HL-60 (cell line): ENCODE results near the gene IGFBP7.

Experiments
- DNase-seq, 2 experiments: peaks; one replicate each; pipeline ENCODE4 v3.0.0-alpha.2; 2010 to 2020; ENCODE audit warnings: low read depth in 1 of 2, low spot score in 1 of 2
- H3K27ac ChIP-seq: fragments of 250-450 bp; sonication (Bioruptor Pico); replicated peaks from 2 replicates; pipeline ENCODE4 v1.5.1; 2020; ENCODE audit warnings: mild to moderate bottlenecking, moderate library complexity
- H3K27me3 ChIP-seq: fragments of 250-450 bp; sonication (Bioruptor Pico); 2 replicates; pipeline ENCODE4 v1.5.1; 2021; ENCODE audit warnings: mild to moderate bottlenecking, moderate library complexity; ENCODE audit not compliant: insufficient read depth, poor library complexity, severe bottlenecking
- H3K4me3 ChIP-seq: replicated peaks from 2 replicates; pipeline ENCODE4 v1.5.1; 2011; ENCODE audit warnings: mild to moderate bottlenecking, control low read depth, low read length; ENCODE audit not compliant: insufficient read depth
- GABPA ChIP-seq: IDR thresholded peaks from 2 replicates; pipeline ENCODE4 v1.6.1; 2012; ENCODE audit warnings: low read depth
- POLR2AphosphoS5 ChIP-seq: IDR thresholded peaks from 2 replicates; pipeline ENCODE4 v1.6.1; 2012; ENCODE audit warnings: low read depth
- SPI1 ChIP-seq: IDR thresholded peaks from 2 replicates; pipeline ENCODE4 v1.6.1; 2012; ENCODE audit warnings: low read depth, mild to moderate bottlenecking, borderline replicate concordance
- TF ChIP-seq, protein P1 (sequence below): IDR thresholded peaks from 2 replicates; pipeline ENCODE4 v1.6.1; 2012; ENCODE audit warnings: low read depth; ENCODE audit not compliant: insufficient replicate concordance
- TF ChIP-seq, protein P2 (sequence below): IDR thresholded peaks from one replicate; pipeline ENCODE4 v1.5.1; 2011; ENCODE audit warnings: low read length, control low read depth, inconsistent platforms; ENCODE audit not compliant: insufficient read depth

Gene IGFBP7

DNA sequence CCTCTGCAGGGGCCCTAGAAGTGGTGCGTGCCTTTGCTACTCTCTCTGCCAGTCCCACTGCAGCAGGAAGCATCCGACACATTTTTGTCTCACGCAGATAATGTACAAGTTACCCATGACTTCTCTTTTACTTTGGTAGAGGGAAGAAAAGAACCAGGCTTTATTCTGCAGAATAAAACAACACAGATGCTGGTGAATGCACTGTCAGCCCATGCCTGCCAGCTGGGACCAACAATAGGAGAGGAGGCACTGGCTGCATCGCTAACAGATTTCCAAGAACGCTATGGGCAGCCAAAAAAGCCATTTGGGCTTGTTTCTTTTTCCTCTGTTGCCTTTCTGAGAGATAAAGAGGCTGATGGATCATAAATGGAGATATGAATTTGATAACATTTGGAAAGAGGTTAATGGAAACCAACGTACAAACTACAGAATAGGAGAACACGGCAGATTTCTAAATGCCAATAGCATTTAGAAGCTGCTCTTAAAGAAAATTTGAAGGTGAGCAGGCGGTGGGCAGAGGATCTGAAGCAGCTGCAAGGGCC lies 47.5 kb upstream of the IGFBP7 start:
- no peak for DNase-seq
- H3K4me3 ChIP-seq: no peak overlapping the region
- TF ChIP-seq, protein P1, sequence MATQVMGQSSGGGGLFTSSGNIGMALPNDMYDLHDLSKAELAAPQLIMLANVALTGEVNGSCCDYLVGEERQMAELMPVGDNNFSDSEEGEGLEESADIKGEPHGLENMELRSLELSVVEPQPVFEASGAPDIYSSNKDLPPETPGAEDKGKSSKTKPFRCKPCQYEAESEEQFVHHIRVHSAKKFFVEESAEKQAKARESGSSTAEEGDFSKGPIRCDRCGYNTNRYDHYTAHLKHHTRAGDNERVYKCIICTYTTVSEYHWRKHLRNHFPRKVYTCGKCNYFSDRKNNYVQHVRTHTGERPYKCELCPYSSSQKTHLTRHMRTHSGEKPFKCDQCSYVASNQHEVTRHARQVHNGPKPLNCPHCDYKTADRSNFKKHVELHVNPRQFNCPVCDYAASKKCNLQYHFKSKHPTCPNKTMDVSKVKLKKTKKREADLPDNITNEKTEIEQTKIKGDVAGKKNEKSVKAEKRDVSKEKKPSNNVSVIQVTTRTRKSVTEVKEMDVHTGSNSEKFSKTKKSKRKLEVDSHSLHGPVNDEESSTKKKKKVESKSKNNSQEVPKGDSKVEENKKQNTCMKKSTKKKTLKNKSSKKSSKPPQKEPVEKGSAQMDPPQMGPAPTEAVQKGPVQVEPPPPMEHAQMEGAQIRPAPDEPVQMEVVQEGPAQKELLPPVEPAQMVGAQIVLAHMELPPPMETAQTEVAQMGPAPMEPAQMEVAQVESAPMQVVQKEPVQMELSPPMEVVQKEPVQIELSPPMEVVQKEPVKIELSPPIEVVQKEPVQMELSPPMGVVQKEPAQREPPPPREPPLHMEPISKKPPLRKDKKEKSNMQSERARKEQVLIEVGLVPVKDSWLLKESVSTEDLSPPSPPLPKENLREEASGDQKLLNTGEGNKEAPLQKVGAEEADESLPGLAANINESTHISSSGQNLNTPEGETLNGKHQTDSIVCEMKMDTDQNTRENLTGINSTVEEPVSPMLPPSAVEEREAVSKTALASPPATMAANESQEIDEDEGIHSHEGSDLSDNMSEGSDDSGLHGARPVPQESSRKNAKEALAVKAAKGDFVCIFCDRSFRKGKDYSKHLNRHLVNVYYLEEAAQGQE: no peak
- TF ChIP-seq, protein P2, sequence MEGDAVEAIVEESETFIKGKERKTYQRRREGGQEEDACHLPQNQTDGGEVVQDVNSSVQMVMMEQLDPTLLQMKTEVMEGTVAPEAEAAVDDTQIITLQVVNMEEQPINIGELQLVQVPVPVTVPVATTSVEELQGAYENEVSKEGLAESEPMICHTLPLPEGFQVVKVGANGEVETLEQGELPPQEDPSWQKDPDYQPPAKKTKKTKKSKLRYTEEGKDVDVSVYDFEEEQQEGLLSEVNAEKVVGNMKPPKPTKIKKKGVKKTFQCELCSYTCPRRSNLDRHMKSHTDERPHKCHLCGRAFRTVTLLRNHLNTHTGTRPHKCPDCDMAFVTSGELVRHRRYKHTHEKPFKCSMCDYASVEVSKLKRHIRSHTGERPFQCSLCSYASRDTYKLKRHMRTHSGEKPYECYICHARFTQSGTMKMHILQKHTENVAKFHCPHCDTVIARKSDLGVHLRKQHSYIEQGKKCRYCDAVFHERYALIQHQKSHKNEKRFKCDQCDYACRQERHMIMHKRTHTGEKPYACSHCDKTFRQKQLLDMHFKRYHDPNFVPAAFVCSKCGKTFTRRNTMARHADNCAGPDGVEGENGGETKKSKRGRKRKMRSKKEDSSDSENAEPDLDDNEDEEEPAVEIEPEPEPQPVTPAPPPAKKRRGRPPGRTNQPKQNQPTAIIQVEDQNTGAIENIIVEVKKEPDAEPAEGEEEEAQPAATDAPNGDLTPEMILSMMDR: no peak
- TF ChIP-seq POLR2AphosphoS5 (no peak), SPI1 (no peak), GABPA (no peak)
- H3K27ac ChIP-seq: no peak overlapping the region
- no peaks in the 10 kb centered on the region for H3K27me3 ChIP-seq

DNA sequence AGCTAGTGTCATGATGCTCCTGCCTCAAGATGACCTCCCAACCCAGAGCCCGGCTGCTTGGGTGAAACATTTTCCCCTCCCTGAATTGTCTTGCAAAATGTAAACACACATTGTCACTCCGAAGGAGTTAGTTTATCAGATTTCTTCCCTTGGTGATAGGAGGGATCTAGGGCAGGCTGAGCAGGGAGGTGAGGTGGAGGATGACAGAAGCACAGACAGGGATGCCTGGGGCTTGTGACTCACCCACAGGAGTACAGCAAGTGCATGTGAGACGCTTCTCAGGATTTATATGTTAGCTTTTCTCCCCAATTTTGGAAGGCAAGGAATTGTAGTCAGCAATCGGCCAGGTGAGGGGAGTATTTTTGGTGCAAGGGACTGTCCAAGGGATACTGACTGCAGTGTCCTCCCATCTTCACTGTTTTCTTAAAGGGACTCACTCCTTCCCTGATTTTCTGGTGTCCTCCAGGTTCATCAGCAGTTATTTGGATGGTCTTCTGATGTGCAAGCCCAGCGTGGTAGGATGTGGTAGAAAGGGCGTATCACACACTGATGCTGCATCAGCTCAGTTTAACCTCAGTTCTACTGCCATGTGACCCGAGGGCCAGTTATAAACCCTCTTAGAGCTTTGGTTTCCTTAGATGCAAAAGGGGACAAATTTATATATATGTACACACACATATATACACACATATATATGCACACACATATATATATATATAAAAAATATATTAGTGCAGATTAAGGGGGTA lies 46.2 kb upstream of the IGFBP7 start:
- no peak for DNase-seq
- no peak overlapping the region for H3K27ac ChIP-seq
- TF ChIP-seq GABPA: no peak
- TF ChIP-seq, protein P1: no peak
- TF ChIP-seq, protein P2: no peak
- no peak for TF ChIP-seq POLR2AphosphoS5
- TF ChIP-seq SPI1: no peak
- H3K4me3 ChIP-seq: no peak overlapping the region
- H3K27me3 ChIP-seq: no peaks in the 10 kb centered on the region

- no peak for DNase-seq
- no peak overlapping the region for H3K4me3 ChIP-seq
- H3K27me3 ChIP-seq: no peaks in the 10 kb centered on the region
- H3K27ac ChIP-seq: no peak overlapping the region
- TF ChIP-seq, protein P2: no peak
- TF ChIP-seq POLR2AphosphoS5 (no peak), GABPA (no peak), SPI1 (no peak)
- TF ChIP-seq, protein P1: no peak
Measured at GRCh38 chr4:57154926-57155325, 44.7 kb upstream of the IGFBP7 start.
